HepG2 (cell line): ENCODE measurements around the gene SYT1. TPM values are rescaled to one million over a fixed set of nuclear protein-coding genes. Genes with fewer than 3 reads are reported as not detected.
A peak's percentile ranks its signal among the peaks of the same experiment; 100 is the strongest.

Source experiments
- ATAC-seq: fragments of 200-7000 bp; cut with Tn5 transposase; 3 replicates; pipeline ENCODE4 v1.9.1; 2020; ENCODE audit warnings: mild to moderate bottlenecking, moderate library complexity
- BruUV-seq: library from RNA; stranded (reverse); fragments of 400-500 nt; replicated peaks from 2 replicates; lab custom pipeline; 2021; lab: Mats Ljungman, UMichigan
- CTCF ChIA-PET: fragments of 300-600 bp; formaldehyde crosslinking; extraction: SDS; loops from one replicate; lab custom pipeline; 2021; ENCODE audit warnings: low total read pairs, inconsistent platforms, low intra/inter-chr PET ratio; lab: Yijun Ruan, JAX
- POLR2A ChIA-PET: fragments of 350-600 bp; sonication (Branson Sonifier 250); formaldehyde crosslinking; loops from one replicate; lab custom pipeline; 2020; ENCODE audit warnings: antibody characterized with exemption, inconsistent platforms; lab: Yijun Ruan, JAX
- DNase-seq: peaks from one replicate; pipeline ENCODE4 v3.0.0-alpha.2; 2015; ENCODE audit warnings: low spot score
- FAIRE-seq: peaks from 3 replicates; lab custom pipeline; 2011; peaks lifted over from hg19 to GRCh38; lab: Jason Lieb, UNC
- H2AFZ ChIP-seq: one replicate; pipeline ENCODE4 v1.6.1; 2011; ENCODE audit warnings: low read length, inconsistent platforms
- H3K27ac ChIP-seq: fragments of 300-600 bp; 3 replicates; pipeline ENCODE4 v1.8.0; 2011; ENCODE audit warnings: mixed run types, mild to moderate bottlenecking, mixed read lengths, low read length, inconsistent platforms; ENCODE audit not compliant: insufficient read depth; ENCODE audit errors: extremely low read length
- H3K27me3 ChIP-seq, 2 experiments: fragments of 200-600 bp in 1 of 2; 2 replicates in 1 of 2; 3 replicates in 1 of 2; pipeline versions ENCODE4 v1.6.0 to v1.8.0; 2011; ENCODE audit warnings: low read length in 2 of 2, mild to moderate bottlenecking in 2 of 2, moderate library complexity in 2 of 2, inconsistent platforms in 1 of 2; ENCODE audit not compliant: insufficient read depth in 2 of 2, control insufficient read depth in 1 of 2
- H3K36me3 ChIP-seq, 2 experiments: fragments of 200-600 bp in 1 of 2; replicated peaks in 1 of 2; 2 replicates in 1 of 2; 3 replicates in 1 of 2; pipeline versions ENCODE4 v1.5.1 to v1.8.0; 2011; ENCODE audit warnings: low read length in 2 of 2, inconsistent platforms in 1 of 2; ENCODE audit not compliant: insufficient read depth in 2 of 2, control insufficient read depth in 1 of 2
- H3K4me1 ChIP-seq: 2 replicates; pipeline ENCODE4 v1.5.1; 2012; ENCODE audit warnings: low read length, inconsistent platforms; ENCODE audit not compliant: insufficient read depth
- H3K4me2 ChIP-seq: 2 replicates; pipeline ENCODE4 v1.6.0; 2011; ENCODE audit warnings: low read depth, low read length, inconsistent platforms
- H3K4me3 ChIP-seq, 3 experiments: fragments of 200-600 bp in 1 of 3; sonication (generic), shearing (Covaris generic) in 1 of 3; replicated peaks in 1 of 3; 2 replicates each; pipeline ENCODE4 v1.5.1; 2011 to 2016; ENCODE audit warnings: low read length in 3 of 3, inconsistent platforms in 2 of 3, low read depth in 2 of 3, mild to moderate bottlenecking in 2 of 3, control low read depth in 1 of 3, mixed read lengths in 1 of 3; ENCODE audit not compliant: insufficient read depth in 1 of 3
- H3K79me2 ChIP-seq: one replicate; pipeline ENCODE4 v1.6.1; 2011; ENCODE audit warnings: low read length, inconsistent platforms; ENCODE audit not compliant: insufficient read depth
- H3K9ac ChIP-seq: 2 replicates; pipeline ENCODE4 v1.6.0; 2011; ENCODE audit warnings: mild to moderate bottlenecking, low read depth, low read length, inconsistent platforms; ENCODE audit not compliant: insufficient read depth
- H3K9me3 ChIP-seq: 2 replicates; pipeline ENCODE4 v1.5.1; 2012; ENCODE audit warnings: mild to moderate bottlenecking, low read length
- H4K20me1 ChIP-seq: 2 replicates; pipeline ENCODE4 v1.6.0; 2011; ENCODE audit warnings: inconsistent platforms, mild to moderate bottlenecking, low read length, moderate library complexity; ENCODE audit not compliant: insufficient read depth
- ARID5B ChIP-seq: IDR thresholded peaks from 2 replicates; pipeline ENCODE4 v1.4.0; 2020; ENCODE audit warnings: mild to moderate bottlenecking, missing genetic modification reagents
- ATF4 ChIP-seq, 2 experiments: fragments of 450-650 bp in 1 of 2; sonication (generic) in 1 of 2; formaldehyde crosslinking; IDR thresholded peaks; 2 replicates each; pipeline versions ENCODE4 v1.5.0 to v1.8.0; 2020 to 2022; ENCODE audit warnings: mild to moderate bottlenecking in 1 of 2, missing genetic modification reagents in 1 of 2
- BCL6 ChIP-seq: IDR thresholded peaks from 2 replicates; pipeline ENCODE4 v1.6.1; 2016; ENCODE audit warnings: missing genetic modification reagents, missing compliant biosample characterization
- CBFB ChIP-seq: sonication (generic); formaldehyde crosslinking; IDR thresholded peaks from 2 replicates; pipeline ENCODE4 v1.4.0; 2020; ENCODE audit warnings: missing genetic modification reagents
- CEBPB ChIP-seq: IDR thresholded peaks from 2 replicates; pipeline ENCODE4 v1.6.1; 2011; ENCODE audit warnings: low read depth, low read length, improper control_type of control experiment, borderline replicate concordance
- CEBPG ChIP-seq: IDR thresholded peaks from 2 replicates; pipeline ENCODE4 v1.6.1; 2016
- CHD2 ChIP-seq: IDR thresholded peaks from 2 replicates; pipeline ENCODE4 v1.6.1; 2011; ENCODE audit warnings: low read depth, low read length, improper control_type of control experiment
- CREB1 ChIP-seq, 2 experiments: fragments of 450-650 bp in 1 of 2; IDR thresholded peaks; 2 replicates each; pipeline ENCODE4 v1.6.1; 2016 to 2017; ENCODE audit warnings: control low read depth in 1 of 2, mild to moderate bottlenecking in 1 of 2, missing compliant biosample characterization in 1 of 2, missing genetic modification characterization in 1 of 2
- FOSL2 ChIP-seq: sonication (generic); formaldehyde crosslinking; IDR thresholded peaks from 2 replicates; pipeline ENCODE4 v1.4.0; 2020; ENCODE audit warnings: missing genetic modification reagents
- FOXP1 ChIP-seq, 2 experiments: fragments of 450-650 bp in 1 of 2; IDR thresholded peaks; 2 replicates each; pipeline ENCODE4 v1.6.1; 2017 to 2018; ENCODE audit warnings: antibody characterized with exemption in 1 of 2
- GATAD2A ChIP-seq: IDR thresholded peaks from 2 replicates; pipeline ENCODE4 v1.6.1; 2016
- PAX8 ChIP-seq: sonication (generic); formaldehyde crosslinking; IDR thresholded peaks from 2 replicates; pipeline ENCODE4 v1.8.0; 2022; ENCODE audit warnings: mild to moderate bottlenecking, missing genetic modification reagents, borderline replicate concordance
- POGK ChIP-seq: sonication (generic); formaldehyde crosslinking; conservative IDR thresholded peaks from 2 replicates; pipeline ENCODE4 v1.8.0; 2022; ENCODE audit warnings: mild to moderate bottlenecking, moderate library complexity, missing genetic modification reagents
- POGZ ChIP-seq: sonication (generic); formaldehyde crosslinking; IDR thresholded peaks from 2 replicates; pipeline ENCODE4 v1.4.0; 2020; ENCODE audit warnings: mild to moderate bottlenecking, missing genetic modification reagents
- RARA ChIP-seq: IDR thresholded peaks from 2 replicates; pipeline ENCODE4 v1.6.1; 2016; ENCODE audit warnings: missing genetic modification reagents, missing compliant biosample characterization
- SOX6 ChIP-seq, 2 experiments: fragments of 450-650 bp in 1 of 2; sonication (generic) in 1 of 2; formaldehyde crosslinking in 1 of 2; IDR thresholded peaks; 2 replicates each; pipeline versions ENCODE4 v1.4.0 to v1.6.1; 2017 to 2020; ENCODE audit warnings: antibody characterized with exemption in 1 of 2, mild to moderate bottlenecking in 1 of 2, missing genetic modification reagents in 1 of 2
- YEATS2 ChIP-seq: sonication (generic); formaldehyde crosslinking; IDR thresholded peaks from 2 replicates; pipeline ENCODE4 v1.4.0; 2020; ENCODE audit warnings: missing genetic modification reagents, borderline replicate concordance
- ZBTB21 ChIP-seq: sonication (generic); formaldehyde crosslinking; IDR thresholded peaks from 2 replicates; pipeline ENCODE4 v1.4.0; 2020; ENCODE audit warnings: missing genetic modification reagents
- ZNF160 ChIP-seq: sonication (generic); formaldehyde crosslinking; IDR thresholded peaks from 2 replicates; pipeline ENCODE4 v1.8.0; 2022; ENCODE audit warnings: mild to moderate bottlenecking, inconsistent platforms, missing genetic modification reagents
- WGBS: methylation state at CpG from one replicate; pipeline ENCODE4 v1.1.6; 2017; ENCODE audit warnings: low lambda C conversion rate; 5-methylcytosine and 5-hydroxymethylcytosine counted together
- in situ Hi-C: cut with HindIII; loops from 2 replicates; pipeline ENCODE4 v1.10.0; 2017; ENCODE audit warnings: low pct_unique_long_range_greater_than_20kb; ENCODE audit not compliant: extremely low pct_ligation_motif_present
- intact Hi-C: fragments of 100-400 bp; cut with micrococcal nuclease; formaldehyde crosslinking; loops from one replicate; pipeline ENCODE4 v1.10.0; 2022; ENCODE audit not compliant: unreplicated experiment
- polyA plus RNA-seq, 8 experiments: library from polyadenylated mRNA; depleted of rRNA in 3 of 8; stranded (reverse) in 7 of 8; unstranded in 1 of 8; fragments of >200 nt; fragmentation: Illumina TruSeq in 4 of 8; extraction: Trizol in 4 of 8; gene quantifications; 2 replicates each; pipeline versions ENCODE4 v1.2.1 to v1.2.3, GENCODE V29; 2011 to 2016; ENCODE audit warnings: low read depth in 4 of 8, missing spikeins in 1 of 8, mixed read lengths in 1 of 8; ENCODE audit not compliant: insufficient read depth in 1 of 8
- total RNA-seq, 5 experiments: library from RNA; depleted of rRNA; stranded (reverse); fragments of >200 nt; fragmentation: Illumina TruSeq; extraction: Trizol; gene quantifications; 2 replicates each; pipeline ENCODE4 v1.2.3, GENCODE V29; 2016; ENCODE audit warnings: low read depth in 1 of 5

The SYT1 gene
- total and polyA plus RNA-seq, 2 of the 13 experiments (the other 11 are each of a cell fraction or from before 2014, with no cell fraction given) = not detected

DNA sequence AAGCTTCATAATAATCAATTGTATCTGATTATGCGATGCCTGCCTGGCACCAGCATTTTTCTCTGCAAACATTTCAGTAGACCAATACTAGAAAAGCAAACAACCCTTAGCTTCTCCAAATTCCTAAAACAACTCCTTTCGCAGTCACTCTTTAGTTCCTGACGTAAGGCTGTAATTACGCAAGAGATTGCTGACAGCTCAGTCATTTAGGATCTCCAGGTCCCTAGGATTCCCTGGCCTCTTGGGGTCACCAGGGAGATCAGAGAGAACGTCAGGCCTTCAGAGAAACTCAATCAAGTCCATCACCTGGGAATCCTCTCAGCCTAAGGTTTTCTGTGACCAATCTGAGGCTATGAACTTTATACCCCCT is 435.6 kb downstream of the SYT1 start:
- DNase-seq = peak; percentile 72
- Histone ChIP-seq H3K9ac (no peak overlapping the region), H3K79me2 (no peaks in the 10 kb centered on the region), H4K20me1 (no peaks in the 10 kb centered on the region), H3K27ac (no peak overlapping the region), H3K4me1 (peaks cover 21% of the 10 kb centered on the region), H3K4me2 (no peak overlapping the region), H3K27me3 (no peaks in the 10 kb centered on the region; a peak in 1 of 5 replicates), H2AFZ (no peak overlapping the region), H3K9me3 (no peaks in the 10 kb centered on the region), H3K36me3 (no peaks in the 10 kb centered on the region)
- in situ Hi-C loops = no loop called here
- ATAC-seq = peak; percentile 59
- CTCF ChIA-PET = no interaction called here
- POLR2A ChIA-PET = no interaction called here
- intact Hi-C loops = no loop called here
- no peak for FAIRE-seq
- 0% methylated on average over 5 of the region's 5 CpGs for WGBS
- TF ChIP-seq RARA (CRISPR knock-in tag) (0 out of 2 replicates have a peak, but pooled peaks have one; percentile 26), ZNF160 (no peak), CEBPG (CRISPR knock-in tag) (peak; percentile 84), YEATS2 (no peak), ATF4 (CRISPR knock-in tag; IDR thresholded peaks at IDR 0.05) (peak in 1 of 2 experiments; percentile 52; a peak in 1 of 4 replicates), PAX8 (no peak), ARID5B (CRISPR knock-in tag) (0 out of 2 replicates have a peak, but pooled peaks have one; percentile 38), FOSL2 (peak; percentile 61), SOX6 (IDR thresholded peaks at IDR 0.05) (no peak), SOX6 (CRISPR knock-in tag; IDR thresholded peaks at IDR 0.05) (0 out of 2 replicates have a peak, but pooled peaks have one; percentile 14), BCL6 (peak; percentile 58; the same call in 1 of the 2 replicates), CEBPB (peak; percentile 92), POGK (no peak), FOXP1 (IDR thresholded peaks at IDR 0.05) (no peak), FOXP1 (CRISPR knock-in tag; IDR thresholded peaks at IDR 0.05) (0 out of 2 replicates have a peak, but pooled peaks have one; percentile 11), CHD2 (no peak), GATAD2A (peak; percentile 61; the same call in 1 of the 2 replicates), CBFB (no peak), ZBTB21 (CRISPR knock-in tag) (peak; percentile 77), POGZ (CRISPR knock-in tag) (0 out of 2 replicates have a peak, but pooled peaks have one; percentile 12), CREB1 (IDR thresholded peaks at IDR 0.05) (0 out of 2 replicates have a peak, but pooled peaks have one; percentile 24), CREB1 (CRISPR knock-in tag; IDR thresholded peaks at IDR 0.05) (peak; percentile 46)
- TF ChIP-seq, all 625 proteins: peak for 13
- no peak overlapping the region for H3K4me3 ChIP-seq
- BruUV-seq = no TSS peak
